GM19438 (cell line): ENCODE measurements around the gene INHBB.

ENCODE experiments used
- ATAC-seq: cut with Tn5 transposase; IDR thresholded peaks from one replicate; pipeline ENCODE4 v1.9.1; 2021; ENCODE audit warnings: low read depth; ENCODE audit not compliant: unreplicated experiment

INHBB gene

GRCh38 chr2:120393456-120393855 is 47.5 kb downstream of the INHBB start:
- no peak for ATAC-seq

GRCh38 chr2:120394764-120395163 is 48.8 kb downstream of the INHBB start:
- ATAC-seq, result no peak

- ATAC-seq, result no peak
Measured at GRCh38 chr2:120395221-120396012, 49.5 kb downstream of the INHBB start.

- no peak for ATAC-seq
Measured at GRCh38 chr2:120396013-120396860, 50.3 kb downstream of the INHBB start.

- no peak for ATAC-seq
Measured at GRCh38 chr2:120396861-120397811, 51.2 kb downstream of the INHBB start.

- ATAC-seq, result no peak
Measured at GRCh38 chr2:120398051-120398995, 52.4 kb downstream of the INHBB start.

GRCh38 chr2:120398996-120399888 is 53.3 kb downstream of the INHBB start:
- ATAC-seq, result no peak

- no peak for ATAC-seq
Measured at GRCh38 chr2:120399889-120400240, 53.9 kb downstream of the INHBB start.

- no peak for ATAC-seq
Measured at GRCh38 chr2:120400551-120400950, 54.6 kb downstream of the INHBB start.
